Stimulated activated CD8-positive, alpha-beta memory T cell treated with anti-CD3 and anti-CD28 coated beads, Interleukin-12 subunit alpha, Interleukin-12 subunit beta, amount 100 ng/mL, for 4 hours (primary cell): ENCODE results near the gene EYS.

Experiments
- DNase-seq: peaks from one replicate; pipeline ENCODE4 v3.0.0-alpha.2; 2020; ENCODE audit warnings: low read depth

EYS gene

DNA sequence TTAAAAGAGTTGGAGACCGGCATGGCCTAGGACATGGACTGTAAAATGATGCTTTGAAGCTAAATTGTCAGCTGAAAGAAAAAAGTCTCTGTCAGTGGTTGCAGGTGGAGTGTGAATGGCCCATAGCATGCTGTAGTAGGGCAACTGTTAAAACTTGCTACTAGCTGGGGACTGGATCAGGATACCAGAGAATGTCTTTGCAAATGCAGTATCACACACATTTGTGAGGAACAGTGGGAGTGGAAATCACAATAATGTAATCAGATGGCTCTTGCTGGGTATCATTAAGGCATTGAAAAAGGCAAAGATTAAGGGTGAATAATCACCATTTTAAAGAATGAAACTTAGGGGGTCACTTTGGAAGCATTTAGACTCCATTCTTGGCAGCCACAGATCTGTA lies 737.9 kb downstream of the EYS start:
- DNase-seq, result no peak

DNA sequence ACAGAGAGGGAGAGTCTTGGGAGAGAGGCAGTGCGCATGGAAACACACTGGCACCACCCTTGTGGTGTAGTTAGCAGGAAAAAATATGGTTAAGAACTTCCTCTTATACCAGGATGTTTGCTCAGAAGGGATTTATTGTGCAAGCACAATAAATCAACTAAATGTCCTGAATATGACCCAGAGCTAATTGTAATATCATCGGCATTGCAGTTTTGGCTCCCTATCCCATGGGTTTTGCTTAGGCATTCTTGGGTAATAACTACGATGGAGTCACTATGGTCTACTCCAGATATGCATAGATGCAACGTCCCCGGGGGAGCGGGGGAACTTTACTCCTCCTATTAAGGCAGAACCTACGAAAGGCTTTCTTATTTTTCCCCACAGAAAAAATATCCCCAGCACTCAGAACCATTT lies 751.6 kb downstream of the EYS start:
- DNase-seq, result no peak

DNA sequence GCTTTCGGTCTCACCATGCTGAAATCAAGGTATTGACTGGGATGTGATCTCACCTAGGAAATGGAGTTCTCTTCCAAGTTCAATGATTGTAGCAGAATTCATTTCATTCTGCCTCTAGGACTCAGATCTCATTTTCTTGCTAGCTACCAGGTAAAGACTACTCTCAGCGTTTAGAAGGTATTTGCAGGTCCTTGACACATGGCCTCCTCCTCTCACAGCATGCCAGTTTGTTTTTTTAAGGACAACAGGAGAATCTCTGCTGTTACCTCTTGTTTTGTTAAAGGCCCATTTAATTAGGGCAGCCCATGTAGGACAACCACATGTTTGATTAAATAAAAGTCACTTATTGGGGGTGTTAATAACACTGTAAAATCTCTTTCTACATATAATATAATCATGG lies 757.8 kb downstream of the EYS start:
- DNase-seq, result no peak

DNA sequence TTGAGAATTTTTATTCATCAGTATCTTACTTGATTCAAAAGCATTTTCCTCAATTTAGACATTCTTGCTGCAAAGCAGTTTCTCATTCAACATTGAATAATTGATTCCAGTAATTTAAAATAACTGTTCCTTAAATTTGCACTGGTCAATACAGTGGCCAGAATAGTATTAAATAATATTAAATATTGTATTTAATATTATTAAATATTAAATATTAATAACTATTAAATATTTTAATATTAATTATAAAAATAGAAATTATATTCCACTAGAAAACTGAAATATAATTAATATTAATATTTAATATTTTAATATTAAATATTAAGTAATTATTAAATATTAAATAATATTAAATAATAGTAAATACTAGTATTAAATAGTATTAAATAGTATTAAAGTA lies 758.8 kb downstream of the EYS start:
- DNase-seq, result no peak

DNA sequence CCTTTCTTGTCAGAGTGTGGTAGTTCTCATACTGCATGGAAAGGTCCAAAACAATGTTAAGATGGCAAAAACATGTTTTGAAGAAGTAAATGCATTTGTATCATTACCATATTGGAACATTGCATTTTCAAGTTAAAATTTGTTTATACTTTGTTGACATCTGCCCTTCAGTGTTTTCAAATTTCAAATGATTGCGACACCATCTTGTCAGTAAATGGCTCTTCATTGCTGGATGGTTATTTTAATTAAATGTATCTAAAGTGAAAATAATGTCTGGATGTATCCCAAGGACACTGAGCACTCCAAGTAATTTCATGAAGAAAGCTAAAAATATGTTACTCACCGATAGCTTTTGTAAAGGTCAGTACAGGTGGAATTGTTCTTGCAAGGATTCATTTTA lies 761.6 kb downstream of the EYS start:
- no peak for DNase-seq

DNA sequence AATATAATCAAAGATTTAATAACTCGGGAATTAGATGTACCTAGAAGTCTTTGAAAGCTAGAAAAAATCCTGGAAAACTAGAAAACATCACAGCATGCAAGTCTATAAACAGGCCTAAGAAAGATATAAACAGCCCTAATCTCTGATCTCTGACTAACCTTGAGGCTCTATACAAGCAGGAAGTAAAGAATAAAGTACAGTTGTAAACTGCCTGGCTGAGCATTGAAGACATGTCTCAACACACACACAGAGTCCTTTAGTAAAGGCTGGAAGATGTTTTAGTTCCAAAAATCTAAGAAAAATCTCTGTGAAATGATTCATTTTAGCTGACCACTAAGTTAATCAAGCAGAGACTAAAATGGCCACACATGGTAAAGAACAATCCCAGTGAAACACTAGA lies 774.5 kb downstream of the EYS start:
- no peak for DNase-seq

DNA sequence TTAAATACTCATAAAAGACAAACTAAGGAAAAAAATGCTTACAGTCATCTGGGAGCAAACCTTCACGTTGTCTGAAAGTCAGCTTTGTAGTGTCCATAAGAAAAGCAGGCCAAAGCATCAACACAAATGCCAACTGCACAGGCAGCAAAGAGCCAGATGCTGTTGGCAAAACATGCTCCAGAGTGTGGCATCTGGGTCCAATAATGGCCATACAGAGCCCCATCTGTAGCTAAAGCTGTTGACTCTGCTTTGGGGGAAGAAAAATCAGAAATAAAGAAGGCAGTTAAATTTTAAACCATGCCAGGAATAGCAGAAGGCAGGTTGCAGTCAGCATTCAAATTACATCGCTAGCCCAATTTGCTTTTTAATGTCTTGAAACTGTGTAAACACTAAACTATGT lies 776.3 kb downstream of the EYS start:
- no peak for DNase-seq

DNA sequence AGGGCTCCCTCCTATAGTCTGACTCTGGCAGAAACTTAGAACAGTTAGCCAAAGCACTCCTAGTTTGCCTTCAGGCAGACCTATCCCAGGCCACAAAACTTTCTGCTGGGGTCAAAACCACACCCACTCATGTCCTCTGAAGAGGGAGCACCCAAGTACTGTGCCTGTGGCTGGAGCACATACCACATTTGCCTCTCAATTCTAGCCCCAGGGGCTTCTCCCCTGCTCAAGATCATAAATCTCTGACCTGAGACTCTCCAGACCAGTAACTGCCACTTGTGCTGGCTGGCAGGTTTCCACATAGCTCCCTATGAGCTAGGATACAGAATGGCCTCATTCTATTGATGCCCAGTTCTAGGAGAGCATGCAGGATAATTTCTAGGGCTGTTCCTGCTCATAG lies 781.0 kb downstream of the EYS start:
- no peak for DNase-seq

DNA sequence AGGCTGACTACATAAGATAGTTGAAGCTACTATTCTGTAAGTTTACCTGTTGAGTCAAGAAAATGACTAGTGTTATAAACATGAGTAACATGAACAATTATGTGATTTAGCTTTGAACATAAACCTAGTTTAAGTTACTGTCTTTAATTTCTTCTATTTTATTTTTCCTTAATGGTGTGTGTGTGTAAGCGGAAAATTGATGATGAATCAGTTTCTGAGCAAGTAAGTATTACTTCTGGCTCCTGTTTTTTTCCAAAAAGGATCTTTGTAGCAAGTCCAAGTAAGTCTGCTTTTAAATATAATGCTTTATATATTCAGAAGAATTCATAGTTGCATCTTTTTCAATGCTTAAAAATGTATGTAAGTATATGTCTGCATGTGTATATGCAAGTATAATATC lies 786.8 kb downstream of the EYS start:
- DNase-seq, result no peak

DNA sequence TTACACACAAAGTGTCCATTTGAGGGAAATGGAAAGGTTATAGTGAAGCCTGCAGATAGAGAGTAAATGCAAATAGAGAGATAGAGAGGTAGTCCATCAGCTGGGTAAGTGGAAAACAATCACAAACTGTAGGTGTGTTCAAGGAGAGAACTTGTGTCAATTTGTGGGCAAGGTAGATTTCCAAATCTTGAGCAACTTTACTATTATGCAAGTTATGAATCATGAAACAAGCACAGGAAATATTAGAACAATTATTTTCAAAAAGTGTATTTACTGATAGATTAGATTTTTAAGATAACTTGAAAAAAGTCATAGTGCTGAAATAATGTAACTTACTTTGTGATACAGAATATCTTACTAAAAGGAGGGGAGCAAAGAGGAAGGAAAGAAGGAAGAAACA lies 792.9 kb downstream of the EYS start:
- no peak for DNase-seq

DNA sequence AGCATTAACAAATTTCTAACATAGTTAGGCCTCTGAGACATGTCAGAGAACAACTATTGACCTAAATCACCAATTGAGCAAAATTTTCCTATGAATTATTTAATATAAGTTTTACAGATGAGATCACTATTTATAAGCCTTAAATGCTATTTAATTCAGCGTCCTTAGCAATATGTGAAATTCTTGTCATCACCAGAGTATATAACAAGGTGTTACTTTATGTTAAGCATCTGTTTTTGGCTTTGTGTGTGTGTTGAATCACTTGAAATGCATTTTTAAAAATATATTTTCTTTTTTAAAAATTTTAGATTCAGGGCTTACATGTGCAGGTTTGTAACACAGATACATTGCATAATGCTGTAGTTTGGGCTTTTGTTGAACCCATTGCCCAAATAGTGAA lies 794.1 kb downstream of the EYS start:
- DNase-seq, result no peak

DNA sequence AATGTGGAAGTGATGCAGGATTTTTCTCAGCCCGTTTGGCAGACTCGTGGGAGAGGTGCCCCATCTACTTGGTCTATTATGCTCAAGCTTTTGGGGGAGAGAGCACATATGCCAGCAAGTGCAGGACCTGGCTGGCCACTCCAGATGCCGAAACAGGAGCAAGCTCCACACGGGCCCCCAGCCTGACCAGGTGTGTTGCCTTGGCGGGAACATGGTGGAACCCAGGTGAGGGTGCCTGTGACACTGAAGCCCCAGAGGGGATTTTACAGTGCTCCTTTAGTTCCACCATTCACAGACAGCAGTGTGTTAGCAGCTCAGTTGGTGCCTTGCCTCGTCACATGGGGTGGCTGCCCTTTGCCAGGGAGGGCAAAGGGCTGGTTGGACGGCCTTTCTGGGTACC lies 798.9 kb downstream of the EYS start:
- no peak for DNase-seq

DNA sequence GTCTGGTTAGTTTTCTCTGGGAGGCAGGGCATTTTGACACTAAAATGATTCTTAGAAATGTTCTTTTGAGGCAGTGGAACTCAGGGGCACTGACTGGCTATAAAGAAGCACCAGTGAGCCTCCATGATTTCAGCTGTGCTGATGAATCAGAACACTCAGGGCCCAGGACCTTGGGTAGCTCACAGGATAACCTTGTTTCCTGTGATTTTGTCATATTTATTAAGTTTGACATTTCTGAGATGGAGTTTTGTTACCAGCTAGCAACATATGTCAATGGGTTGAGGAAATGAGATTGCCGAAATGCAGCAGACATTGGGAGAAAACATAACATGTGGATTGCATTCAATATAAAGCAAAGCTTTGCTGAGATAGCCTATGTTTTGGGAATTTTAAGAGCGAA lies 802.4 kb downstream of the EYS start:
- DNase-seq, result no peak

DNA sequence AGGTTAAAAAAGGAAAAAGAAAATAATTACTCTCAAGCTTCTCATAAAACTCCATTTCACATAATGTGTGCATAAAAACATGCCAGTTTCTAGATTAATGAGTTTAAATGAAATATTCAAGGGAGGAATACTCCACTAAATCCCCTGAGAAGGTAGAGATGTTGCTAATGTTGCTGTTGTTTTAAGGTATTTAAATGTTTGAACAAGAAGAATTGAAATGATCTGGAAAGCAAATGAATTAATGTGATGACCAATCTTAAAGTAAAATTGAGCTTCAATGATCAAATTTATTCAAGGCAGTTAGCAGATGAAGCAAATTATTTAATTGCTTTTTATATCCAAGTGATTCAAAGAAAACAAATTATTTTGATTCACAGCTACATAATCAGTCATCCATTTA lies 804.4 kb downstream of the EYS start:
- no peak for DNase-seq

DNA sequence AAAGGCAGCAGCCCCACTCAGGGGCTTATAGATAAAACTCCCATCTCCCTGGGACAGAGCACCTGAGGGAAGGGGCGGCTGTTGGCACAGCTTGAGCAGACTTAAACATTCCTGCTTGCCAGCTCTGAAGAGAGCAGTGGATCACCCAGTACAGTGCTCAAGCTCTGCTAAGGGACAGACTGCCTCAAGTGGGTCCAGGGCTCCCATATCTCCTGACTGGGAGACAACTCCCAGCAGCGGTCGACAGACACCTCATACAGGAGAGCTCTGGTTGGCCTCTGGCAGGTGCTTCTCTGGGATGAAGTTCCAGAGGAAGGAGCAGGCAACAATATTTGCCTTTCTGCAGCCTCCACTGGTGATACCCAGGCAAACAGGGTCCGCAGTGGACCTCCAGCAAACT lies 810.1 kb downstream of the EYS start:
- DNase-seq, result no peak

DNA sequence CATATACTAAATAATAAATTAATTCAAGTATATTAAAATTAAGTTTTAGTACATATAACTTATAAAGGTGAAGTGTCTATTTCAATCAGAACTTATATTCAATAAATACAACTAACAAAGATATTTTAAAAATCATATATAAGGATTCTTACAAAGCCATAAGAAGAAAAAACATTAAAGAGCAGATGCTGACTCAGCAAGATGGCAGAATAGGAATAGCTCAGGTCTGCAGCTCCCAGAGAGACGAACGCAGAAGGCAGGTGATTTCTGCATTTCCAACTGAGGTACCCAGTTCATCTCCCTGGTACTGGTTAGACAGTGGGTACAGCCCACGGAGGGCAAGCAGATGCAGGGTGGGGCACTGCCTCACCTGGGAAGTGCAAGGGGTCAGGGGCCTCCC lies 811.1 kb downstream of the EYS start:
- no peak for DNase-seq

DNA sequence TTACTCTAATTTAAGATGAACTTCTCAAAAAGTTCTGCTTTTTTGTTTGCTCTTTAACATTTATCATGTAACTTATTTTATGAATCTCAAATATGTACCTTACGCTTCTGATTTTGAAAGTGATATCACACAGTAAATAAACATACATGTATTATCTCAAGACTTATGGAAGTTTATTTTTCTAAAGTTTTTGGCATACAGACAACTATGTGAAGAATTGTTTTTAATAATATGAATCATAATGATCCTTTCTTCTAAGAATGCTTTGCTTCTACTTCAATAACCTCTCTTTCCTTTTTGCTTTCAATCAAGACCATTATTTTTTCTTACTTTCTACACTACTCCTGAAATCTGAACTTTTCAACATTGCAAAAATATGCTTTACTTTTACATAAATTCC lies 816.4 kb downstream of the EYS start:
- no peak for DNase-seq

DNA sequence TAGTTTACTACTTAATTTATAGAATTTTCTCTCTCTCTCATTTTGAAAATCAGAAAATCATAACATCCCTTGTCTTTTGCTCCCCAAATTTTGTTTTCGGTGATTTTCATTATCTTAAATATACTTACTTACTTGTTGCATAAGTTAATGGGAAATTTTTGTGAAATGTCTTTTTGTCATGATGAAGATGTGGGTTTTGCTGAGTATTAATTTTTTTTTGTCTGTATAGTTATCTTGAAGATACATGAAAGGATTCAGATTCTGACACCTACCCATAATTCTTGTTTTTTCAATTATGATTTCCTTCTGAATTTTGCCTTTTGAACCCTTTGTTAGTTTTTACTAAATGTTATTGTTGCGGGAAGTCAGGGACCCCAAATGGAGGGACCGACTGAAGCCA lies 817.9 kb downstream of the EYS start:
- no peak for DNase-seq

DNA sequence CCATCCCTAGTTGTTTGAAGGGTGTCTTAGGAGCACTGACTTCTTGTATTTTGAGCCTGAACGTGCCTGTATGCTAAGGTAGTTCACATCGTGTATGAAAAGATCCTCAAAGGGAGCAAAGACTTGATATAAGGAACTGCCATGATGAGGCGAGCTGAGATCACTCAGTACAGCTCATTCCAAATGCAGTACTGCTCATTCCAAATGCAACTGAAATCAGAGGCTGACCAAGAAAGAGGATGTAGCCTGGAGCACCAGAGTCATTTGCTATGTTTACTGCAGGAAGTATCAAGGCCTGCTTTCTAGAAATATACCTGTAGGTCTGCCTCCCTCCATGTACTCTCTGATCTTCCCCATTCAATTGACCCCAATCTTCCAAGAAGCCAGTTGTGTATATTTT lies 832.2 kb downstream of the EYS start:
- no peak for DNase-seq

DNA sequence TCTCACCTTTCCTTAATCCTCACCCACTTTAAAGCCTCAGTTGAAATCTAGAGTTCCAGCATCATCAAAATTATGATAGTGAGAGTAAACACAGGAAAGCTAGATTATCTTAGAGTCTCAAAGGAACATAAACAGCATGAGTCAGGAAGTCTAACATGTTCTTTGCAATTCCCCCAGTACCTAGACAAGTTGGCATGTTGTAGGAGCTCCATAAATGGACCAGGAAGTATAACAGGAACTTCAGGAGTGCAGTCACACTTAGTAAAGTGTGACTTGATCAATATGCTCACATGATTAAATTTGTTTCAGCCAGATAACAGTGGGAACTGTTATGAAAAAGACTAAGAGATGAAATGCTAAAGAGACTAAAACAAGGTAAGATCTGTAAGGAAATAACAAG lies 834.4 kb downstream of the EYS start:
- DNase-seq, result no peak

DNA sequence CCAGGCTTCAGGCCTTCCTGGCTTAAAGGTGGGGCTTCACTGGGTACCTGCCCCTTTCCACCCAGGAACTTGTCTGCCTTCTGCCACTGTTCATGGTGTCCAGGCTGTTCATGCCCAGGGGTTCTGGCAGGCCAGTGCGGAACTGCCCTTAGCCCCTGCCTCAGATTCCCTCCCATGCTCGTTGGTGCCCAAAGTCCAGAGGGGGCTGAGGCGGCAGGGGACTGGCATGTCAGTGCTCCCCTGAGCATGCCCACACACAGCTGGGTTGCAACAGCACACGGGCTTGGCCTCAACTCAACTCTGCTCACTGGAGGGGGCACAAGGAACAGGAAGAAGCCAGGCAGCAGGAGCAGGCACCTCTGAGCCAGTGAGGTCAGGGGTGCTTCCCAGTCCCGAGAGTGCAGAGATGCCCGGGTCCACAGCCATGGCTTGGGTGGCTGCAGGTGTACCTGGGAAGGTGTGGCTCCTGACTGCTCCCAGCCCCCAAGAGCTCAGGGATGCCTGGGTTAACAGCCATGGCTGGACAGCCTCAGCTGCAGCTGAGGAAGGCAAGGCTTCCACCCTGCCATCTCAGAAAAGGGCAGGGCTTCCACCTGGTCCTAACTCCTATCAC lies 845.9 kb downstream of the EYS start:
- no peak for DNase-seq

DNA sequence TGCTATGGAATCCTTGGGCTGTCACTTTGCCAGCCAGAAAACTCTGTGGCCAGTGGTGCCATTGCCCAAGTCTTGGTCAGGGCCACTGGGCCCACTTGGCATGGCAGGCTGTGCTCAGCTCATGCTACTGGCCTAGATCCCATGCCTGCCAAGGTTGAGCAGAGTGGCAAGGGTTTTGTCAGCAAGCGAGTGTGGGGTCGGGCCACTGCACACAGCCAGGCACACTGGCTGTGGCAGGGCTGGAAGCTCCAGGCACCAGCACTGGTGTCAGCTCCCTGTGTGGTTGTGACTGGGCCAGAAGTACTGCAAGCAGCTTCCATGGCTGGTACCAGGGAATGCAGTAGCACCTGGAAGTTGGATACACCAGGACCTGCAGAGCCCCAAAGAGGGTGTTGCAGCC lies 846.8 kb downstream of the EYS start:
- no peak for DNase-seq

DNA sequence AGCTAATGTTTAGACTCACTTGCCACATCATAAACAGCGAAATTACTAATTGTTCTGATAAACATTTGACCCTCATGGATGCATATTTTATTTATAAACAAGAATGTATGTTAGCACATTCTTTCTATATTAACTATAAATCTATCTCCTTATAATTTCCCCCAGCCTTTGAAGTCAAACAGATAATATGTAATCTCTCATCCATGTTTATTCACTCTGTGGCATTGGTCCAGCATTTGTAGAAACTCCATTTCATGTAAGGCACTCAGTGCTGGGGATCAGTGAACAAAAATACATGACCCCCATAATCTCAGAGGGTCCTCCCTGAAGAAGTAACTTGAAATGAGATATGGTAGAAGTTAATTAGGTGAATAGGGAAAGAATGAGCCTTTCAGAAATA lies 856.9 kb downstream of the EYS start:
- no peak for DNase-seq

DNA sequence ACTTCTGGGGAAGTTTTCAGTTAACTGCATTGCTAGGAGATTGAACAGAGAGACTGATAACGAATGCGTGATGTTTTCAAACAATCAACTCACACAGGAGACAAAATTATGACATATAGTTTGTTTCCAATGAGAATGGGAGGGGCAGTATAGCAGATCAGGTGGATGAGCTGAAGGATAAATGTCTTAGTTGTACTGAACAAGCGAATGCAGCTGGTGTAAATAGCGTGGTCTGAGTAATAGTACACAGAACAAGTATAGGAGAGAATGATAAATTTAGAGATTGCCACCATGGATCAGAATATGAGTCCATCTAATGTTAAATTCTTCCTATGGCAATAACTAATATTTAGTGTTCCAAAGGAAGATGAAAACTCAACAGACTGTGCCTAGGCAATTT lies 858.6 kb downstream of the EYS start:
- no peak for DNase-seq

DNA sequence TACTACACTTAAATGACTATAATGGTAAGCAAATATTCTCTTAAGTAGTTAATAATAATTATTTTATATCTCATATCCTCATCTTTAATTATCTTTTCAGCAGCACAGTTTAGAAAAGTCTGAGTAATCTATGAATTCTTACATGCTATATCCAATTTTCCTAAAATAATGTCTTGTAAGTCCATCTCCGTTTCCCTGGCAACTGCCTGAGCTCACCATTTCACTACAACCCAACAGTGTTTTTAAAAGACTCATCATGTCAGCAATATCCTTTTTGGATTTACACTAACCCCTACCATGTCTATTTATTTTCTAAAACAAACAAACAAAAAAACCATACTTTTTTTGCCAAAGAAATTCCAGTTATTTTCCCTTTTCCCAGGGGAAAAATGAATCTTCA lies 859.6 kb downstream of the EYS start:
- DNase-seq, result no peak
